NCI-H146 treated with DMSO at 0.1 percent for 48 hours (cell line): Measurements from ENCODE around the gene IFNL2.
"Not testable (repeated sequence)": the region's sequence is repeated elsewhere in the genome, so short reads cannot be mapped to it uniquely, and the experiment has no call there.

ENCODE experiments used
- DNase-seq: peaks from one replicate; lab custom pipeline; 2025; ENCODE audit not compliant: unreplicated experiment; lab: John Stamatoyannopoulos, UW

Gene IFNL2

DNA sequence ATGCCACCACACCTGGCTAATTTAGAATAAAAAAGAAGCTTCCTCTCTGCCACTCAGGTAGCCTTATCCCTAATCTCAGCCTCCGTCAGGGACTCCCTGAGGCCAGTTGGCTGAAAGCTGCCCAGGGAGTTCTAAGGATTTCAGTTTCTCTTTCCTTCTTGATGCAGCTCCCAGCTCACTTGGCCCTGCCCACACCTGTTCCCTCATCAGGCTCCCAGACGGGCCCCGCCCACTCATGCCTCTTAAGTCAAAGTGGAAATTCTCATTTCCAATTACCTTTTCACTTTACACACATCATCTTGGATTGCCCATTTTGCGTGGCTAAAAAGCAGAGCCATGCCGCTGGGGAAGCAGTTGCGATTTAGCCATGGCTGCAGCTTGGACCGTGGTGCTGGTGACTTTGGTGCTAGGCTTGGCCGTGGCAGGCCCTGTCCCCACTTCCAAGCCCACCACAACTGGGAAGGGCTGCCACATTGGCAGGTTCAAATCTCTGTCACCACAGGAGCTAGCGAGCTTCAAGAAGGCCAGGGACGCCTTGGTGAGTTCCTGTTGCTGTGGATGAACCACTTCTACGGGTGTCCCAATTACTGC is 28.0 kb downstream of the IFNL2 start, which contains the start of gene IFNL1:
Gene IFNL1 (plus strand): TSS at position 353 of the 591 bp plus-strand sequence. CDS start 15 bp downstream, at position 368.
- DNase-seq: no peak

DNA sequence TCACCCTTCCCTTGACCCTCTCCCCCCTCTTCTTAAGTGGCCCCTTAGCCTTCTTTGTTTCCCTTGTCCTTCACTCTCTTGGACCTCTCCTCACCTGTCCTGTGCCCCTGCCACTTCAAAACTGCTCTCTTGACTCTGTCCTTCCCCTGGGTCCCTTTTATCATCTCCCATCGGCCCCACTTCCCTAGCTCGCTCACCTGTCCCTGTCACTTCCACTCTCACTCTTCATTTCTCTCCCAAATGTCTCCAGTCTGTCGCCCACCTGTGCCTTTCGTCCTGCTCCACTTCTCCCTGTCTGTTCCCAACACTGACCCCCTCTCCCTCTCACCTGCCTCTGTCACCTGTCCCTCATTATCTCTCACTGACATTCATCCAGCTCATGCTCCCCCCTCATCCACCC is 28.7 kb downstream of the IFNL2 start:
- DNase-seq: peak; percentile 52

DNA sequence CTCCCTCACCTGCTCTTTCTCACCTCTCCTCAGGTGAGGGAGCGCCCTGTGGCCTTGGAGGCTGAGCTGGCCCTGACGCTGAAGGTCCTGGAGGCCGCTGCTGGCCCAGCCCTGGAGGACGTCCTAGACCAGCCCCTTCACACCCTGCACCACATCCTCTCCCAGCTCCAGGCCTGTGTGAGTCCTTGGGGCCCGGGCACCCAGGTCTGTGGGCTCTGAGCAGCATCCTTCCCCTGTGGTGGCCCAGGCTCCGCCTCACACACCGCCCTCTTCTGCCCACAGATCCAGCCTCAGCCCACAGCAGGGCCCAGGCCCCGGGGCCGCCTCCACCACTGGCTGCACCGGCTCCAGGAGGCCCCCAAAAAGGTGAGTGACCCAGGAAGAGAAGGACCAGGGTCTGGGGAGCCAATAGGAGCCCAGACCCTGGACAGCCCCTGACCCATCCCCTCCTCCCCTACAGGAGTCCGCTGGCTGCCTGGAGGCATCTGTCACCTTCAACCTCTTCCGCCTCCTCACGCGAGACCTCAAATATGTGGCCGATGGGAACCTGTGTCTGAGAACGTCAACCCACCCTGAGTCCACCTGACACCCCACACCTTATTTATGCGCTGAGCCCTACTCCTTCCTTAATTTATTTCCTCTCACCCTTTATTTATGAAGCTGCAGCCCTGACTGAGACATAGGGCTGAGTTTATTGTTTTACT is 29.9 kb downstream of the IFNL2 start:
- no peak for DNase-seq

DNA sequence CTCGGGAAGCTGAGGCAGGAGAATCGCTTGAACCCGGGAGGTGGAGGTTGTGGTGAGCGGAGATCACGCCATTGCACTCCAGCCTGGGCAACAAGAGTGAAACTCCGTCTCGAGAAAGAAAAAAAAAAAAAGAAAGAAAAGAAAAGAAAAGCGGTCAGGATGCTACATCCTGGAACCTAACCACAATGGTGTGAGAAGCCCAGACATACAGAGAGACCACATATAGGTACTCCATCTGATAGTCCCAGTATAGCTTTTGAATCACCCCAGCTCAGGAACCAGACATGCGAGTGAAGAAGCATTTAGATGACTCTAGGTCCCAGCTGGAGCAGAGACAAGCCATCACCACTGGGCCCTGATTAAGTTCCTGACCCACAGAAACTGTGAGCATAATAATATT is 31.2 kb downstream of the IFNL2 start:
- DNase-seq: no peak

DNA sequence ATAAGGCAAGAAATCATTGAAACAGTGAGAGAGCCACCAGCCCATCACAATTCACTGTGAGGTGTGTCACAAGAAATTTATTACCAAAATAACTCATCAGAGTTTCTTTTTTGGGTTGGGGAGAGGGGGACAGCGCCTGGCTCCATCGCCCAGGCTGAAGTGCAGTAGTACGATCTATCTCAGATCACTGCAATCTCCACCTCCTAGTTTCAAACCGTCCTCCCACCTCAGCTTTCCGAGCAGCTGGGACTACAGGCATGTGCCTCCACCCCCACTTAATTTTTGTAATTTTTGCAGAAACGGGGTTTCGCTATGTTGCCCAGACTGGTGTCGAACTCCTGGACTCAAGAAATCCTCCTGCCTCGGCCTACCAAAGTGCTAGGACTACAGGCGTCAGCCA is 31.6 kb downstream of the IFNL2 start:
- no peak for DNase-seq

DNA sequence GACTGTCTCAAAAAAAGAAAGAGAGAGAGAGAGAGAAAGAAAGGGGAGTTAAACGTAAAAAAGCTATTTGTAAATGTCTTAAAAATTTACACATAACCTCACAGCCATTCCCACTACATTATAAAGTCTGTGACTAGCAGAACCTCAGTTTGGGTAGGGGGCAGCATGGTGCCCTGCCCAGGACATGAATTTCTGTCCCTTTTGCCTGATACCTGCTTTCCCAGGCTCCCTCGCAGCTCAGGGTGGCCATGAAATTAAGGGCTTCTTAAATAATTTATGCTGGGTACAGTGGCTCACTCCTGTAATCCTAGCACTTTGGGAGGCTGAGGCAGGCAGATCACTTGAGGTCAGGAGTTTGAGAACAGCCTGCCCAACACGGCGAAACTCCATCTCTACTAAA is 32.8 kb downstream of the IFNL2 start:
- DNase-seq: no peak

GRCh38 chr19:39301562-39301961 is 33.4 kb downstream of the IFNL2 start:
- no peak for DNase-seq

DNA sequence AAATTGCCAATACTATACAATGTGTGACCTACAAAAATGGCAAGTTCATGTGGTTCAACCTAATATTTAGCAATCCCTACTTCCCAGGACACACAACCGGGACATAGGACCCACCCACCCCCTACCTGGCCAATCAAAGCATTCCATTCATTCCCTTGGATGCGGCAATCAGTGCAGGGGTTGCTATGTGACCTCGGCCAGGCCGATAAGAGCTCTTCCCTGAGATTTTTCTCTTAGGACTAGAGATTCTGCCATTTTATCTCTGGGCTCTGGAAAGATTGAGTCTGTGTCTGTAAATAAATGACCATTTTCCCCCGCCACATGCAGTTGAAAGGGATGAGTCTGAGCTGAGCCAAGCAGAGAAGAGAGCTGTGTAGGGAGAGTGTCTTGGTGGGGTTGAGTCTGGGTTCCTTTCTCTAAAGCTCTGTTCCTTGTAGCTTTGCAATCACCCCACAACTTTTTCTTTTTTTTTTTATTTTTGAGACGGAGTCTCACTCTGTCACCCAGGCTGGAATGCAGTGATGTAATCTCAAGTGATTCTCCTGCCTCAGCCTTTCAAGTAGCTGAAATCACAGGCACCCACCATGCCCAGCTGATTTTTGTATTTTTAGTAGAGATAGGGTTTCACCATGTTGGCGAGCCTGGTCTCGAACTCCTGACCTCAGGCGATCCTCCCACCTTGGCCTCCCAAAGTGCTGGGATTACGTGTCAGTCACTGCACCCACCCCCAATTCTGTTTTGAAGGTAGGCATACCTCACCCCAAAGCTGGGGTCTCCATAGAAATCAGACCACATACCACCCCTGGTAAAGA is 35.4 kb downstream of the IFNL2 start:
- no peak for DNase-seq

- no peak for DNase-seq
Observed at GRCh38 chr19:39304185-39304513, 36.0 kb downstream of the IFNL2 start.

DNA sequence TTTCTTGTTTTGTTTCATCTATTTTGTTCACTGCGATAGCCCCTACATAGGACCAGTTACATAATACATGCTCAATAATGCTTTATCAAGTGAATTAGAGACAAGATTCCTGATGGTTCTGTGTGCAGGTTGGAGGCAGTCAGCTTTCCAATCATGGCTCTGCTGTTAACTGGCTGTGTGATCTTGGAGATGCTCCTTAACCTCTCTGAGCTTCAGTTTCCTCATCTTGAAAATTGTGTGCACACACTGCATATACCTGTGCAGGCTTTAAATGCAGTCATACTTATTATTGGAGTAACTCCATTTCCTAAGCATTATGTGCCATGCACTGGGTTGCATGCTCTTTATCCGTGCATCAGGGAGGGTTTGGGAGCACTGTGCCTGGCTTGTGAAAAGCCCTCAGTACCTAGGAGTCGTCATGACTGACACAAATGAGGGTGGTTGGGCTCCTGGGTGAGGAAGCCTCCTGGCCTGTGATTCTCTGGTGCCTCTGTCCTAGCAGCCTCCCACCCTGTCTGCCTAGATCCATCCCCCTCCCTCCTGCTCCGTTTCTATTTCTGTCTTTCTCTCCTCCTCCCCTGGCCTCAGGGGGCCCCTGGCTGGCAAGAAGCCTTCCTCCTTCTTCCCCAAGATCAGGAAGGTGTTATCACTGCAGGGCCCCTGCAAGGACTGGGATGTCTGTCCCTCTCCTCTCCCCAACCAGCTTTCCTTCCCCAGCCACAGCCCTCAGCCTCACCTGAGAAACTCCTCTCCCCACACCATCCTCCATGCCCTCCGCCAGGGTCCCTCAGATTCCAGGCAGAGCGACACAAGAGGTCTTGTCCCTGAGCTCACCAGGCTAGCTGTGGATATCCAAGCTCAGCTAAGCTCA is 36.7 kb downstream of the IFNL2 start:
- DNase-seq: no peak

DNA sequence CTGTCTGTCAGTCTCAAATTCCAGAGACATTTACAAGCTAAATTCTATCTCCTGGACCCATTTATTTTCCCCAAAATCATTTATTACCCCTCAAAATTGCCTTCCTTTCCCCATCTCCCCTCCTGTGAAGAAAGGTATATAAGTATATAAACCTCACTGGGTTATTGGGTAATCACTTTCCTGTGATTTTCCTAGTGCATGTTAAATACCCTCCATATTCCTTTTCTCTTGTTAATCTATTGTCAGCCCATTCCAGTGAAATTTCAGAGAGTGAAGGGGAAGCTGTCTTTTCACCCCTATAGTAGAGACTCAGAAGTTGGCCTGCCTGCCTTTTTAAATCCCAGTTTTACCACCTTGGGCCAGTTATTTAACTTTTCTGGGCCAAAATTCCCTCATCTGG is 37.9 kb downstream of the IFNL2 start:
- no peak for DNase-seq

GRCh38 chr19:39307046-39307821 is 39.0 kb downstream of the IFNL2 start:
- peak; percentile 30 for DNase-seq

GRCh38 chr19:39307822-39308530 is 39.8 kb downstream of the IFNL2 start:
- DNase-seq: no peak

DNA sequence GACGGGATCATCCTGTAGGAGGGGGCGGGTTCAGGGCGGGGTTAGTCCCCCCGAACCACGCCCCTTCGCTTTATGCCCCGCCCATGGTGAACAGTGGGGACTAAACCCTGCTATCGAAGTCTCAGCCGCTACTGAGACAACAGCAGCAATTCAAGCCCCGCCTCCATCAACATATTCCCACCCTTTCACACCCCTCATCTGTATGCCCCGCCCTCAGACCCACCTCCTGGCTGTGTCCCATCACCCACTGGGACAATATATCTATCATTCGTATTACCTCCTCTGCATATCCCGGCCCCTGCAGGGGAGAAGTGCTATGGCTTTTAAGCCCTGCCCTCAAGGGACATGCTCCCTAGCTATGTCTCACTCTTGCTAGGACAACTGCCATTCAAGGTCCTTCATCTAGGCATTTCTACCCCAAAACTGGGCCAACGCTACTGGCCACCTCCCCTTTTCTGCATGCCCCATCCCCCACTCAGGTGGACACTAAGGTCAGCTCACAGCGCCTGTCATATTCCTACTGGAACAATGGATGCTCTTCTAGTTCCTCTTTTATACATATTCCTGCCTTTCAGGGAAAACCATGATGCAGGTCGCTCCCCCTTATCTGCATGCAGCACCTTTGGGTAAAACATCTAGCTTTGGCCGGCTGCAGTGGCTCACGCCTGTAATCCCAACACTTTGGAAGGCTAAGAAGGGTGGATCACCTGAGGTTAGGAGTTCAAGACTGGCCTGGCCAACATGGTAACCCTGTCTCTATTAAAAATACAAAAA is 40.5 kb downstream of the IFNL2 start:
- no peak for DNase-seq

DNA sequence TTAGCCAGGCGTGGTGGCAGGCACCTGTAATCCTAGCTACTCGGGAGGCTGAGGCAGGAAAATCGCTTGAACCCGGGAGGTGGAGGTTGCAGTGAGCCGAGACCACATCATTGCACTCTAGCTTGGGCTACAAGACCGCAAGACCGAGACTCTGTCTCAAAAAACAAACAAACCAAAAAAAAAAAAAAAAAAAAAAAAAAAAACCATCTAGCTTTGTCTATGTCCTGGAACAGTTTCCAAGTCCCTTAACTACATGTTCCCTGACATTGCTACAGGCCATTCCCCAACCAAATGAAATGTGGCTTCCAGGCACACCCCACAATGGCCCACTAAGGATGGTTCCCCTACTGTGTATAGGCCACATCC is 41.1 kb downstream of the IFNL2 start:
- DNase-seq: not testable (repeated sequence)

- DNase-seq: no peak
Observed at GRCh38 chr19:39310558-39311311, 42.5 kb downstream of the IFNL2 start.

- no peak for DNase-seq
Observed at GRCh38 chr19:39314016-39314728, 46.0 kb downstream of the IFNL2 start.

GRCh38 chr19:39315933-39316332 is 47.7 kb downstream of the IFNL2 start:
- DNase-seq: no peak
